Lower leg skin (tissue), 3 donors: ENCODE results near the gene AK5.

Source experiments
- POLR2A ChIP-seq, 2 donors: fragments of 450-650 bp; IDR thresholded peaks; one replicate each; pipeline ENCODE4 v1.6.1; 2016 to 2017; ENCODE audit warnings: antibody characterized with exemption in 2 of 2, mild to moderate bottlenecking in 1 of 2, moderate library complexity in 1 of 2
- TF ChIP-seq, protein P1 (sequence below), 3 donors: fragments of 450-650 bp; IDR thresholded peaks; one replicate each; pipeline ENCODE4 v1.5.1; 2016; ENCODE audit warnings: antibody characterized with exemption in 3 of 3, mild to moderate bottlenecking in 3 of 3, moderate library complexity in 2 of 3

DNA sequence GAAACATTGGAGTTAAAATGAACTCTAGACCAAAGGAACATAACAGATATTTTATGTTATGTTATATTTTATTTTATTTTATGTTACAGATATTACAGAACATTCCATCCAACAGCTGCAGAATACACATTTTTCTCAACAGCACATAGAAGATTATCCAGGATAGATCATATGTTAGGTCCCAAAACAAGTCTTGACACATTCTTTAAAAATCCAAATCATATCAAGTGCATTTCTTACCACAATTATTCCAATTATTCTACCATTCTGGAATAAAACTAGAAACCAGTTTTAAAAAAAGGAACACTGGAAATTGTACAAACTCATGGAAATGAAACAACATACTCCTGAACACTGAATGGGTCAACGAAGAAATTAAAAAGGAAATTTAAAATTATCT, 31.7 kb upstream of the AK5 start:
- TF ChIP-seq, protein P1, sequence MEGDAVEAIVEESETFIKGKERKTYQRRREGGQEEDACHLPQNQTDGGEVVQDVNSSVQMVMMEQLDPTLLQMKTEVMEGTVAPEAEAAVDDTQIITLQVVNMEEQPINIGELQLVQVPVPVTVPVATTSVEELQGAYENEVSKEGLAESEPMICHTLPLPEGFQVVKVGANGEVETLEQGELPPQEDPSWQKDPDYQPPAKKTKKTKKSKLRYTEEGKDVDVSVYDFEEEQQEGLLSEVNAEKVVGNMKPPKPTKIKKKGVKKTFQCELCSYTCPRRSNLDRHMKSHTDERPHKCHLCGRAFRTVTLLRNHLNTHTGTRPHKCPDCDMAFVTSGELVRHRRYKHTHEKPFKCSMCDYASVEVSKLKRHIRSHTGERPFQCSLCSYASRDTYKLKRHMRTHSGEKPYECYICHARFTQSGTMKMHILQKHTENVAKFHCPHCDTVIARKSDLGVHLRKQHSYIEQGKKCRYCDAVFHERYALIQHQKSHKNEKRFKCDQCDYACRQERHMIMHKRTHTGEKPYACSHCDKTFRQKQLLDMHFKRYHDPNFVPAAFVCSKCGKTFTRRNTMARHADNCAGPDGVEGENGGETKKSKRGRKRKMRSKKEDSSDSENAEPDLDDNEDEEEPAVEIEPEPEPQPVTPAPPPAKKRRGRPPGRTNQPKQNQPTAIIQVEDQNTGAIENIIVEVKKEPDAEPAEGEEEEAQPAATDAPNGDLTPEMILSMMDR (IDR thresholded peaks at IDR 0.05) = no peak
- no peak for TF ChIP-seq POLR2A (IDR thresholded peaks at IDR 0.05)
